GM19328 (cell line): ENCODE data around the gene UPF3A.
"Not testable (repeated sequence)": the region's sequence is repeated elsewhere in the genome, so short reads cannot be mapped to it uniquely, and the experiment has no call there.

Experiments used
- ATAC-seq: cut with Tn5 transposase; IDR thresholded peaks from one replicate; pipeline ENCODE4 v1.9.1; 2021; ENCODE audit warnings: mild to moderate bottlenecking, moderate library complexity; ENCODE audit not compliant: unreplicated experiment

Gene UPF3A

GRCh38 chr13:114261328-114261965, 20.0 kb upstream of the UPF3A start:
- no peak for ATAC-seq

GRCh38 chr13:114263578-114263977, 17.8 kb upstream of the UPF3A start:
- no peak for ATAC-seq

- not testable (repeated sequence) for ATAC-seq
Measured at GRCh38 chr13:114264313-114264712, 17.1 kb upstream of the UPF3A start.

DNA sequence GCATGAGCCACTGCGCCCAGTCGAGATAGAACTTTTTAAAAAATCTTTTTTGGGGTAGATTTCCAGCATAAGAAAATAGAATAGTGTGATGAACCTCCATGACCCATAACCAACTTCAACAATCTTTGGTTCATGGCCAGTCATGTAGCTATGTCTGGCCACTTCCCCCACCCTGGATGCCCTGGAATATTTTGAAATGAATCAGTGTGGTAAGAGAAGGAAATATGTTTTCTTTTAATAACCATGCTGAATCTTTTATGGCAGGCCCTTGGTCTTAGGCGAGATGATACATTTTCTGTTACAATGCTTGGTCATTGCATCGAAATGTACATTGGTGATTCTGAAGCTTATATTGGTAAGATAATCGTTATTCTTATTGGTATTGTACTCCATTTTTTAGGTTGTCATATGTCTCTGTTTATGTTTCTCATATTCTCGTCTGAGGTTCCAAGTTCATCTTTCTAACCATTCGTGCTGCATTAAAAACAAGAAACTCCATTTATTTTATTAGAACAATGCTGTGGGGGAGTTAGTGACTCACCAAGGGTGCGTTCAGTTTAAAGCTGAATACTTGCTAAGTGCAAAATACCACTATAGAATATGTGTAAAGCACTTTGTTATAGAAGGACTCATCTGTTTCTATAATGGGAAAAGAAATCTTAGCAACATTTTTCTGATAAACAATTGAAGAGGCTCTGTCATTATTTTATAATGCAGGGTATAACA, 16.4 kb upstream of the UPF3A start:
- ATAC-seq, result no peak

- ATAC-seq, result no peak
Measured at GRCh38 chr13:114266241-114266640, 15.2 kb upstream of the UPF3A start.

GRCh38 chr13:114268344-114269280, 12.8 kb upstream of the UPF3A start:
- no peak for ATAC-seq

GRCh38 chr13:114269281-114269770, 12.1 kb upstream of the UPF3A start:
- no peak for ATAC-seq

- ATAC-seq, result no peak
Measured at GRCh38 chr13:114272977-114273376, 8.4 kb upstream of the UPF3A start.

DNA sequence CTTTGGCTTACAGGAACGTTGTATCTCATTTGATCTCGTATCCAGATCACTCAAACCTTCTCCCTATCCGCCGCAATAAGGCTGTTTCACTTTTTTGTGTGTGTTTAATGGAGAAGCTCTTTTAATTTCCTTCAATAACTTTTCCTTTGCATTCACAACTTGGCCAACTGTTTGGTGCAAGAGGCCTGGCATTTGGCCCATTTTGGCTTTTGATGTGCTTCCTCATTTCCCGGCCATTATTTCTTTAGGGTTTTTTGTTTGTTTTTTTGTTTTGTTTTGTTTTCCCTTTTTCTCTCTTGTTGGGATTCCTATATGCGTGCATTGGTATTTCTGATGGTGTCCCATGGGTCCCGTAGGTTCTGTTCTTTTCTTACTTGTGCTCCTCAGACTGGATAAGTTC, 6.1 kb upstream of the UPF3A start:
- no peak for ATAC-seq

DNA sequence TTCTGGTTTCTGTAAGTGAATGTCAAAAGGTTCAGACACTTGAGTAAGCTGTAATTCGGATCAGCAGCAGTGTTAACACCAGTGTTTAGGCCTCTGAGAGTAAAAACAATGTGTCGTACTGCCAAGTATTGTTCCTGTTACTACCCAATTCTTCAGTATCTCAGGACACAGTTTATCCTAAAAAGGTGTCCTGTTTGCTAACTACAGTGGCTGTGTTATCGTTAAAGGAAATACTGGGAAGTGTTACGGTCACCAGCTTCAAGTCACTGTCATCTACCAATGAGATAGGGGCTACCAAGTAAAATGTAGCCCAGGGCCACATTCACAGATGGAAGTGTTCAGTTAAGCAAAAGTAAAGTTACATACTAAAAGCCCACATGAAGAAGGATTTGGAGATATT, 2.3 kb upstream of the UPF3A start:
- no peak for ATAC-seq

DNA sequence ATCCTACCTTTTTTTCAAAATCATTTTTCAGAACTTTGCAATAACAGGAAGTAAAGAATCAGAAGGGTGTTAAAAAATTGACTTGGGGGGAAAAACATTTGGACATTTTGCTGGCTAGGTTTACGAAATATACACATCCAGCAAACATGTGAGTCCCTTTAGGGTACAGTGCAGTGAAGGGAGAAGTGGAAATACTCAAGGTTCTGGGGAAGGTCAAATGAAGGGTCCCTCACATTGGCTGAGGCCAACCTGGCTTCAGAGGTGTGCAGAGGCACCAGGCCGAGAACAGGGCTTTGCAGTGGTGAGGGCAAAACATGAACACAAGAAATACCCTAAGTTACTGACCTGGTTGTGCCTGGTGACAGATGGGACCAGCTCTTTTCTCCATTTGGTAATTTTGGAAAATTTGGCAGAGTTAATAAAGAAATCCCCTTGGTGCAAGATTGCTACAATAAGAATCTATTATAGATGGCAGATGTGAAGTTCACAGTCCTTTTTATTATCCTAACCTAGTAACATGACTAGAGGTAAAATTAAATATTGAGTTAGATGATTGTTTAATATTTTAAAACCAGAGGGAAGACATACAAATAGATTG, 1.5 kb upstream of the UPF3A start:
- ATAC-seq, result no peak

DNA sequence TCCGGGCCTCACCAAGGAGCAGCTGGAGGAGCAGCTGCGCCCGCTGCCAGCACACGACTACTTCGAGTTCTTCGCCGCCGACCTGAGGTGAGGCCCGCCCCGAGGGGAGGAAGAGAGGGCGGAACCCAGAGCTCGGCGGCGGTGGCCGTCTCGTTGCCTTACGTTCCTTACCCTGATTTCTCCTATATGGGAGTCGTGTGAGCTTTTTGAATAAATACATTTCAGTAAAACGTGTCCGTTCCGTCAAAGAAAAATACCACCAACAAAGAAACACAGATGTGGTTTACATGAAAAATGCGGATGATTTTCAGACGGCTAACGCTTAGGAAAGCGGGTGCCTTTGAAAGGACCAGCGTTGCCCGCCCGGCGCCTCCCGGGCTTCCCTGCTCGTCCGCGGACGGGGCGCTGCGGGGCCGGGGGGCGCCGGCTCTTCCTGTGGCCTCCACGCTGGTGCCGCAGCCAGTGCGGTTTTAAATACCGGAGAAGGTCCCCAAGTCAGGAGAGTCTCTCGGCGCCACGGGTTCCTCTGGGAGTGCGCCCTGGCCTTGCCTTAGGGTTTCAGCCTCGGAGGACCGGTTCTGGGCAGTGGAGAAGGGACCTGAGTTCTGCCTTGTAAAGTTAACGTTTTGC, 755 bp downstream of the UPF3A start:
- ATAC-seq, result peak; percentile 49

- no peak for ATAC-seq
Measured at GRCh38 chr13:114283576-114283975, 2.2 kb downstream of the UPF3A start.

DNA sequence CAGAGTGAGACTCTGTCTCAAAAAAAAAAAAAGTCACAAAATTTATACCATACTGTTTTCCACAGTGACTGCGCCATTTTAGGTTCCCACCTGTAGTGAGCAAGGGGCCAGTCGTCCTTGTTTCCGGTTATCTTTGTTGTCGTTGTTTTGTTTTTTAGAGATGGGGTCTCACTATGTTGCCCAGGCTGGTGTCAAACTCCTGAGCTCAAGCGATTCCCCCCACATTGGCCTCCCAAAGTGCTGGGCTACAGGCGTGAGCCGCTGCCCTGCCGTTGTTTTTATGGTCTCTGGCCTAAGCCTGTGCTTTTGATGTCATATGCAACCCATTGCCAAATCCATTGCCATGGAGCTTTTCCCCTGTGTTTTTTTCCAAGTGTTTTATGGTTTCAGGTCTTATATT, 3.3 kb downstream of the UPF3A start:
- no peak for ATAC-seq

DNA sequence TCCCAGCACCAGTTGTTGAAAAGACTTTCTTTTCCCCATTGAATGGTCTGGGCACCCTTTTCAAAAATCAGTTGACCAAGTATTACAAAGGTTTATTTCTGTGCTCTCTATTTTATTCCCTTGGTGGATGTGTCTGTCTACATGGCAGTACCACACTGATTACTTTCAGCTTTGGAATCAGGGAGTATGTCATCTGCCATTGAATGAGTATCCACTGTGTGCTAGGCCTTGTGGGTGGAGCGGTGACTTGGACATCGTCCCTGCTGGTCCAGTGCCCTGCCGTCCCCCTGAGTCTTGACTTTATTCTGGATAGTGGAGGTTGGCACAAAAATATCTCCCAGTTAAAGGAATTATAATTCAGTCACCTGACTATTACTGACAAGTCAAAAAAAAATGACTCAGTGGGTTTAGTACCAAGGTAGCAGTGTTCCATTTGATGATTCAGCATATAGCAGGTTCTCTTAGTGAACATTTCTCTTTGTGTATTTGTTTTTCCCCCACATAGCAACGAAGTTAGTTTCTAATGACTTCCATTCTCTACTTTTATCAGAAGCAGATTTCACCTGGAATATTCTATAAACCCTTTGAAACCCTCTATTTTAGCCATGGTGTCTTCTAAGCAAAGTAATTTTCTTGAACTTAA, 3.9 kb downstream of the UPF3A start:
- no peak for ATAC-seq

GRCh38 chr13:114286808-114287207, 5.4 kb downstream of the UPF3A start:
- no peak for ATAC-seq

DNA sequence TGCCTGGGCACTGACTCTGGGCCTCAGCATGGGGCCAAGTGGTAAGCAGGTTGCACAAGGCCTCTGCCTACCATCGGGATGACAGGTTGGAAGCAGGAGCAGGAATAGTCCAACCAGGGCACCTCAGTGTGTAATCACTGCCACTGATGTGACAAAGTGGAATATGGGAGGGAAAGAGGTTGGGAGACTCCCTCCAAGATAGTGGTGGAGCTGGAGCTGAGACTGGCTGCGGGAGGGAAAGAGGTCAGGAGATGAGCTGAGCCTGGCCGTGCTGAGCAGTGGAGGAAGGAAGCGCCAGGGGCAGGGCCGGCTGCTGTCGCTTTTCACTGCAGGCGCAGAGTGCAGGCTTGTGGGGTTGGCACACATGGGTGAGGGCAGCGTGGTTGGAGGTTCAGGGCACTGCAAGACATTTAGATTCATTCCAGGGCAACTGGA, 6.8 kb downstream of the UPF3A start:
- ATAC-seq, result no peak

GRCh38 chr13:114296448-114296847, 15.0 kb downstream of the UPF3A start:
- ATAC-seq, result no peak

- ATAC-seq, result no peak
Measured at GRCh38 chr13:114296902-114297301, 15.5 kb downstream of the UPF3A start.

DNA sequence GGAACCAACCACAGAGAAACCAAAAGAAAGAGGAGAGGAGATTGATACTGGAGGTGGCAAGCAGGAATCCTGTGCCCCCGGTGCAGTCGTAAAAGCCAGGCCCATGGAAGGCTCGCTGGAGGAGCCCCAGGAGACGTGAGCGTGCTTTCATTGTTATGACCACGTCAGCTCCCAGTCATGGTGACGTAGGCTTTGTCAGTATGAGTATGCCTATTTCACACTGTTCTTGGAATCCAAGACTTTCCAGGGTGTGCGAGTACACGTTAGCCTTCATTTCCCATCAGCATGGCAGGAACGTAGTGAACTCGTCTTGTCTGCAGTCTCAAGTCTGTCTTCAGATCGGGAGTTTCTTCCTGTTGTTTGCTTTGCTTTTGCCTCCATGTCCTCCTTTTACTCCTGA, 17.5 kb downstream of the UPF3A start:
- no peak for ATAC-seq
